GM12801 (cell line): ENCODE data around the gene PHF1.

Experiments
- CTCF ChIP-seq: IDR thresholded peaks from one replicate; pipeline ENCODE4 v1.5.1; 2011; ENCODE audit warnings: control low read depth; ENCODE audit not compliant: insufficient read length; ENCODE audit errors: extremely low read depth

PHF1 gene

GRCh38 chr6:33410050-33410710 is 634 bp upstream of the PHF1 start:
- TF ChIP-seq CTCF = no peak

- no peak for TF ChIP-seq CTCF
These were observed 805 bp downstream of the PHF1 start for GRCh38 chr6:33411632-33412005.

GRCh38 chr6:33412140-33413009 is 1.6 kb downstream of the PHF1 start:
- TF ChIP-seq CTCF = no peak

GRCh38 chr6:33413241-33414120 is 2.7 kb downstream of the PHF1 start:
- no peak for TF ChIP-seq CTCF

- no peak for TF ChIP-seq CTCF
These were observed 3.9 kb downstream of the PHF1 start for GRCh38 chr6:33414592-33415271.

GRCh38 chr6:33415831-33416230 is 5.0 kb downstream of the PHF1 start:
- no peak for TF ChIP-seq CTCF
